C4-2B (cell line): ENCODE measurements around the gene CTNNA2.

Source experiments
- CTCF ChIP-seq: fragments of 450-650 bp; conservative IDR thresholded peaks from 2 replicates; pipeline ENCODE4 v1.5.1; 2017; ENCODE audit warnings: mild to moderate bottlenecking
- ZFX ChIP-seq: fragments of 450-650 bp; IDR thresholded peaks from 2 replicates; pipeline ENCODE4 v1.6.1; 2017

DNA sequence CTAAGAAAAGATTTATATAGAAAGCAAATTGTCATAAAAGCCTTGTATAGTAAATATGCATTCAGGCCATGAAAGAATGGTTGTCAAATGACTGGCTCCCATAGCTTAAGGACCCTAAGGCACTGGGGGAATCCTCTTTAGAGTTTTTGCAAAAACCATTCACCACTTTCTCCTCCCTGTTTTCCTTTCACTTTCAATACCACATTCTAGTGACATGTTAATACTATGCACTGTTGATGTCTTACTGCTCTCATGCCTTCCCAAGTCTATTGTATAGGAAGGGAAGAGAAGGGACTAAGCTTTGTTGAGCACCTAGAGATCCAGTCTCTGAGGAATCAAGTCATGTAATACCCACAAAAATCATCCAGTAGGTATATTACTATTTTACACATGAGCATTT is 1174.7 kb downstream of the CTNNA2 start:
- TF ChIP-seq CTCF (no peak), ZFX (no peak)
